Stimulated activated naive CD8-positive, alpha-beta T cell treated with anti-CD3 and anti-CD28 coated beads, Interleukin-15, Interleukin-2, amounts not matched to agents 100 ng/mL and 50 ng/mL, for 24 hours (primary cell): ENCODE results near the gene CFAP92.

ENCODE experiments used
- H3K27ac Mint-ChIP-seq: one replicate; pipeline ENCODE4 v1.8.0; 2021; ENCODE audit warnings: mild to moderate bottlenecking, mixed read lengths
- H3K27me3 Mint-ChIP-seq: one replicate; pipeline ENCODE4 v1.8.0; 2021; ENCODE audit warnings: mixed read lengths
- H3K36me3 Mint-ChIP-seq: one replicate; pipeline ENCODE4 v1.8.0; 2021; ENCODE audit warnings: low read depth, mixed read lengths
- H3K4me1 Mint-ChIP-seq: one replicate; pipeline ENCODE4 v1.8.0; 2021; ENCODE audit warnings: low read depth, mixed read lengths
- H3K4me3 Mint-ChIP-seq: one replicate; pipeline ENCODE4 v1.8.0; 2021; ENCODE audit warnings: mild to moderate bottlenecking, mixed read lengths
- H3K9me3 Mint-ChIP-seq: one replicate; pipeline ENCODE4 v1.8.0; 2021; ENCODE audit warnings: mixed read lengths

CFAP92 gene, protein sequence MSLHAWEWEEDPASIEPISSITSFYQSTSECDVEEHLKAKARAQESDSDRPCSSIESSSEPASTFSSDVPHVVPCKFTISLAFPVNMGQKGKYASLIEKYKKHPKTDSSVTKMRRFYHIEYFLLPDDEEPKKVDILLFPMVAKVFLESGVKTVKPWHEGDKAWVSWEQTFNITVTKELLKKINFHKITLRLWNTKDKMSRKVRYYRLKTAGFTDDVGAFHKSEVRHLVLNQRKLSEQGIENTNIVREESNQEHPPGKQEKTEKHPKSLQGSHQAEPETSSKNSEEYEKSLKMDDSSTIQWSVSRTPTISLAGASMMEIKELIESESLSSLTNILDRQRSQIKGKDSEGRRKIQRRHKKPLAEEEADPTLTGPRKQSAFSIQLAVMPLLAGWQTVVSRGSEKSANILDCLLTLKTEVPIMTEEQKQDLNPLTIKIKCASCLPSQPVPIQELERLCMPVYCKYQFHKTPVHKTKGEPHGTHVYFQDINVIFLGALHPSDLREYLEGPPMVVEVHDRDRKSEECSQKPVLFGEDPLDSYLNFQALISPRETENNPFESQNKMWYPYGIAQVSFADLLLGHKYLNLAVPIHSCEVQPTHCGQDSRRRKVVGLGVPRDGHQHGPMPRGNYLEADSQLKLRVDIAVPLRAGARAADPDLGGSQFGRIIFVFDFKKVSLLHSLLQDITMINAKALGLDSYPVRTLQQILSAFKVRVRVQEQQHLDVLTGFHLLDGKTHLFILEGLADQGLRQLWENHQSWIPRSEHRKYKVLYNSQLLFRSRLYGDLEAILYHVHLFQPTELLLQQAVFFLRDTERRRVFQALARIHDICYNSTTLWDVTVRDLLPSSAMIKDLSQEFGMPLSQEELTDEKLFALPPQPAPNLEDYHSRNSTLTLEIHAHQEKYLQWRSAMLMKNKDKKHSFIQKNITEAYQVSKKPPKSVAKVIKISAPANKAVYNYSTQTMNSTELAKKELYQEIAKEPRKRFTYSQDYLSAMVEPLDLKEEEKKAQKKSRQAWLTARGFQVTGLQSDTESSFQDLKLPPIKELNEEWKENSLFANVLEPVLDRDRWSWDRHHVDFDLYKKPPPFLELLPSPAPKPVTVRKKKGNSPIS

DNA sequence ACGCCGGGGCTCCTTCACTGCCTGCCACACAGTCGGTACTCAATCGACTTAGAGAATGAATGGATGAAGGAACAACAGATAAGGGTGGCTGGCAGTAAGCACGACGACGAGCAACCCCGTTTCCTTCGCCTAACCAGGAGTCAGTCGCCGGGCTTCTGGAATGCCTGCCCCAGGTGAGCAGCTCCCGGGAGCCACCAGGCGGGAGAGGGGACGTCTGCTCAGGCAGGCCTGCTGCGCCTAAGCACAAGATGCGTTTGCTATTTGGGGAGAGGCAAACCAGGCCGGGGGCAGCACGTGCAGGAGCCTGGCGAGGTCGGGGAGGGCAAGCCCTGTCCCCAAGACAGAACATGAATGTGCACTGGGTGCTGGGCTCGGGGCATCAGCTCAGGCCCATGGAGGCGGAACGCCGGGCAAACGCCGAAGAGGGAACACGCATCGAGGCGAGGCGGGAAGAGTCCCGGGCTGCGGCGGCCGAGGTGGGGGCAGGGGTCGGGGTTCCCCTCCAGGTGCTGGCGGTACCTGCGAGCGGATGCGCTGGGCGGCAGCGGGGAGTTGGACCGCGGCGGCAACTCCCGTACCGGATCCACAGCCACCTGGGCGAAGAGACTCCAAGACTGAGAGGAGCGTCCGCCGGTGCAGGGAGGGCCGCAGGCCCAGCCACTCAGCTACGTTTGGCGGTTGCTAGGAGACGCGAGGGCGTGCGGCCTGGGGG is at the start of gene CFAP92:
Gene CFAP92, minus strand, starts transcription at position 616 of the 712 bp plus-strand sequence. CDS start 772 bp downstream, outside the sequence.
- peak within 1 kb of the TSS; percentile 52 for H3K4me3 Mint-ChIP-seq
- peaks cover 24% of the 10 kb centered on the region for H3K4me1 Mint-ChIP-seq
- H3K9me3 Mint-ChIP-seq: no peaks in the 10 kb centered on the region
- H3K27ac Mint-ChIP-seq: peak within 1 kb of the TSS; percentile 8
- no peaks in the 10 kb centered on the region for H3K27me3 Mint-ChIP-seq
- H3K36me3 Mint-ChIP-seq: no peaks in the 10 kb centered on the region

DNA sequence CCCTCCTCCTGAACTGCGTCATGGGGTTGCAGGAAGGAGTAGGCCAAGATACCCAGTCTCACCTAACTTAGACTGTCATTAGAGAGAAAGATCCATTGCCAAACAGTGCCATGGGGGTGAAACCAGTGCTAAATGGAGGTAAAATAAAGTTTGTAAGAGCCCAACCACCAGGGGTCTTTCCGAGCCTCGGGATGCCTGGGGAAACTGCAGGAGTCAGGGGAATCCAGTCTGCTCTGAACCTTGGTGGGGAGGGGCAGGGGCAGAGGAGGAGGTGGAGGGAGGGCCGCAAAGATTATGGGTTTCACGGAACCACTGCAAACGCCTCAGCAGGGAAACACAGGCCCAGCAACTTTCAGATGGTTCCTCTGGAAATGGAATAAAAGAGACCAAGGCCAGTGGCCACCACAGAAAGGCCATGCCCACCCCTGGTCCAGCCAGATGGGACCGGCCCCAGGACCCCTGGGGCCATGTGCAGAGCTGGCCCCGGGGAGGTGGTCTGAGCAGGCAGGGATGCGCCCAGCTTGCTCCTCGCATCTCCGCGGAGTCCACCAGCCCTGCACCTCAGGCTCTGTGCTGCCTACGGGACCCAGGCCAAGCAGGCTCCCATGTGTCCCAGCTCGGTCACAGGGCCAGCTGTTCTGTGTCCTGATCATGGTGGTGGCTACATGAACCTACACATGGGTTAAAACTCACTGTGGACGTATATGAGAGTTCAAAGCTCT is 46.9 kb upstream of the CFAP92 start:
- H3K9me3 Mint-ChIP-seq: no peaks in the 10 kb centered on the region
- no peak overlapping the region for H3K4me3 Mint-ChIP-seq
- H3K36me3 Mint-ChIP-seq: peaks cover 4% of the 10 kb centered on the region
- H3K27ac Mint-ChIP-seq: no peak overlapping the region
- H3K4me1 Mint-ChIP-seq: peaks cover 5% of the 10 kb centered on the region
- H3K27me3 Mint-ChIP-seq: peaks cover 19% of the 10 kb centered on the region

DNA sequence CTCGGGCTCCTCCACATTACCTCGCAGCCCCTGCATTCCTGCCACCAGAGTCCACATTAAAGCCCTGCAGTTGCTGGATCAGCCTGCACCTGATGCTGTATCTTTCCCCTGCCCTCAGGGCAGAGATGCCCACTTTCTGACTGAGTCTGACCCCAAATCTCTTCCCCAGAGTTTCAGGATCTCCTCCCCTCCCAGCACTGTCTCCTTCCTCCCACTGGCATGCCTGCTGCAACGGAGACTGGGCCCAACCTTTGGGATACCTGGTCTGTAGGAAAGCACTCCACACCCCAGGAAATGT is 46.1 kb upstream of the CFAP92 start:
- Mint-ChIP-seq H3K4me3 (no peak overlapping the region), H3K36me3 (peaks cover 4% of the 10 kb centered on the region), H3K9me3 (no peaks in the 10 kb centered on the region), H3K27ac (no peak overlapping the region), H3K27me3 (peaks cover 19% of the 10 kb centered on the region), H3K4me1 (peaks cover 12% of the 10 kb centered on the region)

DNA sequence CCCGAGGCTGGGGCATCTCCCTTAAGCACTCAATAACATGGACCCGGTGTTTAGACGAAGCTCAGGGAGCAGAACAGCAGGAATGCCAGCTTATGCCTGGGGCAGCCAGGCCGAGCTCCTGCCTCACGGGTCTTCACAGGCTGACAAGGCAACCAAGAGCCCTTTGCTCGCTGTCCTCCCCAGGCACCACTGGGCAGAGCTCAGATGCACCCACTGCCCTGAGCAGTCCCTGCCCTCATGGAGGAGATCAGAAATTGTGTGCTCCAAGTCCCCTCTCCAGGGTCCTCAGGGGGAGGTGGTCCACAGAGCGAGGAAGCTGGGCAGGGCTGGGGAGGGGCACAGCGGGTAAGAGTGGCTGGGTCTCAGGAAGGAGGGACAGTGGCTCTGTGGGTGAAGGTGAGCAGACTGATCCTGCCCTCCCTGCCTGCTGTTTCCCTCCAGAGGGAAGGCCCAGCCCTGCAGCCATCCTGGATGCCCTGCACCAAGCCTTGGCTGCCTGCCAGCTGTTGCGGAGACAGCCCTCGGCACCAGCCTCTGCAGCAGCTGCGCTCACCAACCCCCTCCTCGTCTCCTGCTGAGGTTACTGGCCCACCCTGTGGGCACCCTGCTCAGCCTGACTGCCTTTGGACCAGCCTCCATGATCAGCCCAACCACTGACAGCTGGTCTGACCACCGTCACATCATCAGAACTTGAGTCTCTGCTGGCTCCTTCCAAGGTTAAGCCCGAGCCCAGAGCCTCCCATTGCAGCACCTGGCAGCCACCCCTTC is 45.6 kb upstream of the CFAP92 start:
- H3K27ac Mint-ChIP-seq: no peak overlapping the region
- no peak overlapping the region for H3K4me3 Mint-ChIP-seq
- H3K36me3 Mint-ChIP-seq: peaks cover 4% of the 10 kb centered on the region
- peaks cover 19% of the 10 kb centered on the region for H3K27me3 Mint-ChIP-seq
- no peaks in the 10 kb centered on the region for H3K9me3 Mint-ChIP-seq
- H3K4me1 Mint-ChIP-seq: peaks cover 13% of the 10 kb centered on the region

DNA sequence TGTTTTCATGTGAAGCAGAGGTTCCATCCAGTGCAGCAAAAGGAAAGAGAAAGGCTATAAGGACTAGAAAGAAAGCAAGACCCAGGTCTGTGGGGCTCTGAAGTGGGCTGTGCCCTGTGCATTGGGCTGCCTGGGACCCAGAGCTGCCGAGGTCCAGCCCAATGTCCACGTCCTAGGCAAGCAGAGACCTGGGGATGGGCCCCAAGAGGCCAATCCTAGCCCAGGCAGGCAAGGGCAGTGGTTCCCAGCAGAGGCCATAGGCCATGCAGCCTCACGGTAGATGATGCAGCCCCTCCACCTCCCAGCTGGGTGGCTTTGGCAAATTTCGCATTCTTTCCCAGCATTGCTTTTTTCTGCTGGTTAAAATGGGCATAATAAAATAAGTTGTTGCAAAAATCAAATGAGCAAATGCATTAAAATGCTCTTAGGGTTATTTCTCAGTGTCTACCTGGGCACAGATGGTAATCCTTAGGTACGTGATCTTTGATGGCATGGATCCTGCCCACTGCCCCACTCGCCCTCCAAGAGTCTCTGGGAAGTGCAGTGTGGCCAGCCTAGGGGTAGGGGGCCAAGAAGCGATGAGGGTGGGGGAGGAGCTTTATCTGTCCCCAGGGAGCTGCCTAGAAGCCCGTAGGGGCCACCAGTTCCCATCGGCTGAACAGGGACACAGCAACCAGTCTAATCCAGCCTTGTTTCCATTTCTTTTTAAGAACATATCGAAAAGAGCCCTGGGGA is 44.4 kb upstream of the CFAP92 start:
- Mint-ChIP-seq H3K27ac (no peak overlapping the region), H3K27me3 (peaks cover 12% of the 10 kb centered on the region), H3K4me1 (peaks cover 13% of the 10 kb centered on the region), H3K9me3 (no peaks in the 10 kb centered on the region), H3K36me3 (no peaks in the 10 kb centered on the region), H3K4me3 (no peak overlapping the region)

GRCh38 chr3:129037093-129037419 is 43.2 kb upstream of the CFAP92 start:
- Mint-ChIP-seq H3K36me3 (no peaks in the 10 kb centered on the region), H3K4me1 (peaks cover 13% of the 10 kb centered on the region), H3K9me3 (no peaks in the 10 kb centered on the region), H3K4me3 (no peak overlapping the region), H3K27me3 (peaks cover 4% of the 10 kb centered on the region), H3K27ac (no peak overlapping the region)

DNA sequence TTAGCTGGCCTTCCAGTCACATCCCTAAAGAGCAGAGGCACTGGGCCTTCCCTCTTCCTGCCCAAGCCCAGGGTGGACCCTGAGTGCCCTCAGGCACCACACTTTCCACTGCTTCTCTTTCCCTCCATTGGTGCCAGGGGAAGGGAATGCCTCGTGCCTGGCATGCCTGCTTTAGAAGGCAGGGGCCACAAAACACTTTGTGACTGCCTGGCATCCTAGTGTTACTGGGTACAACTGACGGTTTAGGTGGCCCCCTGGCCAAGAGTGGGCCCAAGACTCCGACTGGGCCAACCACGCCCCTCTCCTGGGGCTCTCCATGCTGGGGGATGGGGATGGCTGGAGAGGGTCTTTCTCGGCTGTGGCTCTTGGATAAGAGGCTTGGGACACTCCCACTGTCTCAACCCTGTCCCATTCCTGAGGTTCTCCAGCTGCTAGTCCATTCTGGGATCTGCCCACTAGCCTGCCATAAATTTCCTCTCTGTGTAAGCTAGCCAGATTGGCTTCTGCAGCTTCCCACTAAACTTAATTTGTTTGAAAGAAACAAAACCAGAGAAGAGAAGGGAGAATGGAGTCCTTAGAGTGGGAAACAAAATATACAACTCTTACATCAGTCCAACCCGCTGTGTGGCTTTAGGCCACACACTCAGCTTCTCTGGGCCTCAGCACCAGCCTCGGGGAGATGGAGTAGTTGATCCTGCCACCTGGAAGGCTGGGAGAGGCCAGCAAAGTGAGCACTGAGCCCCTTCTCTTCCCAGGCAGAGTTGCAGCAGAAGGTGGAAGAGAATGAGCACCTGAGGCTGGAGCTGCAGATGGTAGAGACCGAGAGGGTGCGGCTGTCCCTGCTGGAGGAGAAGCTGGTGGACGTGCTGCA is 42.6 kb upstream of the CFAP92 start:
- Mint-ChIP-seq H3K4me1 (peaks cover 13% of the 10 kb centered on the region), H3K36me3 (no peaks in the 10 kb centered on the region), H3K27me3 (peaks cover 3% of the 10 kb centered on the region), H3K9me3 (no peaks in the 10 kb centered on the region), H3K27ac (no peak overlapping the region), H3K4me3 (no peak overlapping the region)

- no peaks in the 10 kb centered on the region for H3K9me3 Mint-ChIP-seq
- no peaks in the 10 kb centered on the region for H3K36me3 Mint-ChIP-seq
- peaks cover 13% of the 10 kb centered on the region for H3K4me1 Mint-ChIP-seq
- H3K27me3 Mint-ChIP-seq: peaks cover 3% of the 10 kb centered on the region
- no peak overlapping the region for H3K27ac Mint-ChIP-seq
- H3K4me3 Mint-ChIP-seq: no peak overlapping the region
These were observed 41.7 kb upstream of the CFAP92 start for GRCh38 chr3:129035360-129036221.

- no peaks in the 10 kb centered on the region for H3K9me3 Mint-ChIP-seq
- no peaks in the 10 kb centered on the region for H3K36me3 Mint-ChIP-seq
- peaks cover 3% of the 10 kb centered on the region for H3K27me3 Mint-ChIP-seq
- H3K4me1 Mint-ChIP-seq: peaks cover 13% of the 10 kb centered on the region
- H3K27ac Mint-ChIP-seq: no peak overlapping the region
- H3K4me3 Mint-ChIP-seq: no peak overlapping the region
These were observed 40.8 kb upstream of the CFAP92 start for GRCh38 chr3:129034642-129035041.

- H3K4me3 Mint-ChIP-seq: no peak overlapping the region
- no peak overlapping the region for H3K27ac Mint-ChIP-seq
- no peaks in the 10 kb centered on the region for H3K27me3 Mint-ChIP-seq
- no peaks in the 10 kb centered on the region for H3K36me3 Mint-ChIP-seq
- no peaks in the 10 kb centered on the region for H3K9me3 Mint-ChIP-seq
- H3K4me1 Mint-ChIP-seq: peaks cover 13% of the 10 kb centered on the region
These were observed 39.9 kb upstream of the CFAP92 start for GRCh38 chr3:129033633-129034321.

GRCh38 chr3:129033151-129033550 is 39.3 kb upstream of the CFAP92 start:
- H3K4me3 Mint-ChIP-seq: no peak overlapping the region
- no peak overlapping the region for H3K27ac Mint-ChIP-seq
- peaks cover 13% of the 10 kb centered on the region for H3K4me1 Mint-ChIP-seq
- H3K9me3 Mint-ChIP-seq: no peaks in the 10 kb centered on the region
- H3K27me3 Mint-ChIP-seq: no peaks in the 10 kb centered on the region
- no peaks in the 10 kb centered on the region for H3K36me3 Mint-ChIP-seq
